ENCODE results near the gene ADCY1.
A peak's percentile ranks its signal among the peaks of the same experiment; 100 is the strongest.
"Not testable (repeated sequence)": the region's sequence is repeated elsewhere in the genome, so short reads cannot be mapped to it uniquely, and the experiment has no call there.

The ADCY1 gene

DNA sequence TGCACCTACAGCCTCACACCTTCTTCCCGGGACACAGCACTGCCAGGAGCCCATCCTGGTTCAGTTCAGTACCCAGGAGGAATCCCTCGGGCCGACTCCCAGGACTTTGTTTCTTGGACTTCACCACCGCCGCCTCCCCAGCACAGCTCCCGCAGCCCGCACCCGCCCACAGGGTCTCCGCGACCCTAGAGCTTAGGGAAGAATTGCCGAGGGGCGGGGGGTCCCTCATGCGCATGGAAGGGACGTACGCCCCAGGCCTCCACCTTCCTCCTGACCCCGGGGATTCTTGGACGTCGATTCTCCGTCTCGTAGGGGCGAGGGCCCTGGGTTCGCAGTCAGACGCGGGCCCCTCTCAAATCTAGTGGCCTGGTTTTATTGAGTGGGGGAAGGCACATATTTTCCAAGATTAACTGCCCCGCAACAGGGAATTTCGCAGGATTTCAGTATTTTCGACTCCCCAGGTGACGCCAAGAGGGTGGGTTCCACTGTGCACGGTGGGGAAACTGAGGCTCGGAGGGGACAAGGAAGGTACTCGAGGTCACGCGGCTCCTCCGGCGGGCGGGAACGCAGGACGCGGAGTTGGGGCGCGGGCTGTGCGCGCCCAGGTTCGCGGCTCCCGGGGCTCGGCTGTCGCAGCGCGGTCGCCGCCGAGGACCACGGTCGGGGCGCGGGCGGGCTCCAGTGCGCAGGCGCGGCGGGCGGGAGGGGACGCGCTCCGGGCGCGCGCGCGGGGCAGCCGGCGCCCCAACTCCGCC lies at the start of gene ADCY1:
Gene ADCY1 (plus strand): TSS at position 708 of the 755 bp plus-strand sequence. CDS start 176 bp downstream, outside the sequence.
- no peak for FAIRE-seq

DNA sequence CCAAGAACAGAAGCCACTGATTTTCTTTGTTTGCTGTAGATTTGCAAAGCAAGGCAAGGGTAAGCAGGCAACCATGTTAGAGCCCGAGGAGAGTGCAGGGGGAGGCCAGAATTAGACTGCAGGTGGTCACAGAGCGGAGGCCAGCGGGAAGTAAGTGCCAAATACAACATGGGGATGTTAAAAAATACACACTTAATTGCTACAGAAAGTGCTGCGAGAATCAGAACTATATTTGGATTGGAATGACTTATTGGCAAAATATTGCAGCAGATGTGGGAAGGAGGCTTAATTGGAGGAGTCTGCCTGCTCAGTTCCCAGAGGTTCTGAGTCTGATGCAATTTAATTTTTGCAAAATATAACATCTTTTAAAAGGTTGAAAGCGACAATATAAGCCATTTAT lies 49.7 kb upstream of the ADCY1 start:
- FAIRE-seq = peak; percentile 51

DNA sequence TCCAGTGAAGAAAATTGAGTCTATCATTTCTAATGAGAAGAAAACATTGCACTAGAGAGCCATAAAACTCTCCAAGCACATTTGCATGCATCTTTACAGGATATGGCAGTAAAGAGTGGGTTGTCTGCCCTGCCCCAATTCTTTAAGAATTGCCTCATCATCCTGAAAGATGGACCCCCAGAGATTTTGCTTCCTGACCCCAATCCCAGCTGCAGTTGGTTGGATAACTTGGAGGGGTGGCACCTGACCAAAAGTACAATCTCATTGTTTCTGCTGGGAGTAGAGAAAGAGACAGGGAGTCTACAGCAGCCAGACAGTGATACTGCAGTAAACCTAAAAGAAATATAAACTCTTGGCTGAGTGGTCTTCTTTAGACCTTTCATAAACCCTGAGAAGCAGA lies 49.1 kb upstream of the ADCY1 start:
- no peak for FAIRE-seq

DNA sequence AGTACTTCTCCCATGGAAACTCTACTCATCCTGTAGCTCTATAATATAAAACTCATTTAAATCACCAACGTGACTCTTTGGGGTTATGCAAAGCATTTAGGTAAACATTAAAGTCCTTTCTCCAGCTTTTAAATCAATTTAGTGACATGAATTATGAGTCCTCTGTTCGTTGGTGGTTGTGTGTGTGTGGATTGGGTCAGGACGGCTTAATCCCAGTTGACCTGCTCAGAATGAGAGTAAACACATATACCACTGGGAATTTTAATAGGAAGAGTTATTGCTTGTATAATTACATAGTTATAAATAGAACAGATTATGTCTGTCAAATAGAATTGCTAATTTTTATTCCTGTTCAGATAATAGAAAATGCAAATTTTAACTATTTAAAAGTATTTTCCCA lies 30.7 kb upstream of the ADCY1 start:
- FAIRE-seq = no peak

DNA sequence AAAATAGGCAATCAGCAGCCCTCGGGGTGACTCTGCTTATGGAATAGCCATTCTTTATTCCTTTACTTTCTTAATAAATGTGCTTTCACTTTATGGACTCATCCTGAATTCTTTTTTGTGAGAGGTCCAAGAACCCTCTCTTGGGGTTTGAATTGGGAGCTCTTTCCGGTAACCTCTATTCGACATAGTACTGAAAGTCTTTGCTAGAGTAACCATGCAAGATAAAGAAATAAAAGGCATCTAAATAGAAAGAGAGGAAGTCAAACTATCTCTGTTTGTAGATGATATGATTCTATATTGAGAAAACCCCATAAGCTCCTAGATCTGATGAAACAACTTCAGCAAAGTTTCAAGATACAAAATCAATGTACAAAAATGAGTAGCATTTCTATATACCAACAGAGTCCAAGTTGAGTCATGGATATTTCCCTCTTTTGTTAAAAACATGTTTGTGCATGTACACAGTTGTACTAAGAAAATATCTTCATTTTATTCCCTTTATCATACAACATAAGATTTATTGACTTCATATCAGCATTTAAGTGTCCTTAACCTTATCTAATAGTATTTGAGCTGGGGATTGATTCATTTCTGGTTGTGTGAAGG lies 29.0 kb upstream of the ADCY1 start:
- FAIRE-seq = peak; percentile 68

DNA sequence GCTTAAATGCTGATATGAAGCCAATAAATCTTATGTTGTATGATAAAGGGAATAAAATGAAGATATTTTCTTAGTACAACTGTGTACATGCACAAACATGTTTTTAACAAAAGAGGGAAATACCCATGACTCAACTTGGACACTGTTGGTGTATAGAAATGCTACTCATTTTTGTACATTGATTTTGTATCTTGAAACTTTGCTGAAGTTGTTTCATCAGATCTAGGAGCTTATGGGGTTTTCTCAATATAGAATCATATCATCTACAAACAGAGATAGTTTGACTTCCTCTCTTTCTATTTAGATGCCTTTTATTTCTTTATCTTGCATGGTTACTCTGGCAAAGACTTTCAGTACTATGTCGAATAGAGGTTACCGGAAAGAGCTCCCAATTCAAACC lies 25.3 kb upstream of the ADCY1 start:
- not testable (repeated sequence) for FAIRE-seq

DNA sequence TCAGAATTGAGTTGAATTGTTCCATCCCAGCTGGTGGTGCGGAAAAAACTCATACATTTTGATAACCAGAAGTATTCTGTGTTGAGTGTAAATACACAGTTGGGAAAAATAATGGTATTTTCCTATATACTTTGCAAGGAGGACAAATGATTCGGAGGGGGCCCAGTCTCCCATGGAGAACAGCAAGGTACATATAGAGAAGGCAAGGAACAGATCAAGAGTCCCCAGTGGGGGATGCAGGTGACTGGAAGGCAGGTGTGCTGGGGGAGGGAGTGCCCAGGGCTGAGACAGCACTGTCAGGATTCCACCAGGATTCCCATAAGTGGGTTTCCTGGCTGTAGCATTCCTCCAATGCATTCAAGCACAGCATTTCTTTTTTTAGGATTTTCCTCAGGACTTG lies 10.8 kb upstream of the ADCY1 start:
- no peak for FAIRE-seq

DNA sequence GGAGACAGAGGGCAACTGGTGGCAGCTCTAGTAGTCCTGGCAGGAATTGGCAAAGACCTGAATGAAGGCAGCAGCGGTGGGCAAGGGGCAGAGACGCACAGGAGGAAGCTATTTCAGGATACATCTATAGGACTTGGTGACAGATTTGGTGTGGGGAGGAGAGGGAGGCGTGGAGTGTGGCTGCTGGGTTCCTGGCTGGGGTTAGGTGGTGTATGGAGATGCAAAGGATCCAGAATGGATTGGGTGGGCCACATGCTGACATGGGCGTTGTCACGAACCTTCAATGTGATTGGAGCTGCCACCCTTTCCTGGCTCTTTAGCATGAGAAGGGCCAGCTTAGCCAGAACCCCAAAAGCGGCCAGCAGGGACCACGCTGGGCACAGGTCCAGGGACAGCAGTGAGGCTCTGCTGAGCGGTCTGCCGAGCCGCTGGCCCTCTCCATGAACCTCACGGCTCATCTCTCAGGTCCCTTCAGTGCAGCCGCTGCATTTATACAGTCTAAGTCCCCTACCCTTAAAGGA lies 10.2 kb upstream of the ADCY1 start:
- no peak for FAIRE-seq

DNA sequence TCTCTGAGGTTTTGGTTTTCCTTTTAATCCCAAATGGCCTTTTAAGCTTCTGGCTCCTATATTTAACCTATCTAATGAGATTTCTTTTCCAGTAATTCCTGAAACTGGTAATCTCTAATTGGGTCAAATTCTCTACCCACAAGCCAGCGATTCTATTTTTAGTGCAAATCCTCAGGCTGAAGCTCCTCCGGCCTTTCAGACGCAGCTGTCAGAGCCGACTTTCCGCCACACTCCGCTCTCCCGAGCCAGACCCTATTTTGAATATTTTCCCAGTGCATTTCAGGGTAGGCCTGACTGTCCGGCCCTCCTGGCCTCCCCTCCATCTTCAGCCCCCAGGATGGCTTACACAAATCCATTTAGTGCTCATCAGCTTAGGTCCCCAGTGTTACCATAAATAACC lies 9.7 kb upstream of the ADCY1 start:
- no peak for FAIRE-seq

DNA sequence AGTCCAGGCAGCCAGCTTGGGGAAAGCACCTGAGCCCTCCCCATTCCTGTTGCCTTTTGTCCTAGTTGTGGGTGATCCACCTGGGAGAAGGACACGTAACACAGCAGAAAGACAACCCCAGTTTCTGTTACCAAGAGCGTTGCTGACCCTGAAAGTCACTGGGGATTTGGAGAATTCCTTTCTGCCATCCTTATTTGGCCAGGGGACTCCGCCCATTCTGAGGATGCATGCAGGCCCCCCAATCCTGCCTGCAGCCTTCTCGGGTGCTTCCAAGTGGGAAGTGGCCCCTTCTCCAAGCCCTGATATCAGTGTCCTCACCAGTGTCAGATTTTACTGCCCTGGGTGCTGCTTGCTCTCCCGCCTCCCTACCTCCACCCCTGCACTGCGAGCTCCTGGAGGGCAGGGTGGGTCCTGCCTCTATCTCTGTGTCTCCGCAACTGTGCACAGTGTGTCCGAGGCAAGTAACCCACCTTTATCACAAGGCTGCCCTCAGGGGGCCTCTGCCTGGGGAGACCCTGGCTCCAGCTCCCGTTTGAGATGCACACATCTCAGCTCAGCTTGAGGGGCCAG lies 9.2 kb upstream of the ADCY1 start:
- FAIRE-seq = no peak

DNA sequence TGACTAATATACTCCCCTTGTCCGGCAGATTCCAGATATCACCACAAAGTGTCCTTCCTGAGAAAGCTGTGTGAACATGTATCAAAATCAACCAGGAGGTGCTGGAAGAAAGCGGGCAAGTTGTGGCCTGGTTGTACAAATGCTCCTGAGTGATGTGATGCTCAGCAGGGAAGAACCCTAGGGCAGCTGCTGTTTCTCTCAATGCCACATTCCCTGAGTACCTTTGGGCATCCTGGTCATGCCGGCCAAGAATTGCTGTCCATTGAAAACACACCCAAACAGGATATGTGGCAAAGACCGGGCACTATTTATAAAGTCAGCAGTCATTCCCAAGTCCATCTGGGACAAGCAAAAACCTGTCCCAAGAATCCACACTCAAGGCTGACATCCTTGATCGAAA lies 7.8 kb upstream of the ADCY1 start:
- FAIRE-seq = no peak

DNA sequence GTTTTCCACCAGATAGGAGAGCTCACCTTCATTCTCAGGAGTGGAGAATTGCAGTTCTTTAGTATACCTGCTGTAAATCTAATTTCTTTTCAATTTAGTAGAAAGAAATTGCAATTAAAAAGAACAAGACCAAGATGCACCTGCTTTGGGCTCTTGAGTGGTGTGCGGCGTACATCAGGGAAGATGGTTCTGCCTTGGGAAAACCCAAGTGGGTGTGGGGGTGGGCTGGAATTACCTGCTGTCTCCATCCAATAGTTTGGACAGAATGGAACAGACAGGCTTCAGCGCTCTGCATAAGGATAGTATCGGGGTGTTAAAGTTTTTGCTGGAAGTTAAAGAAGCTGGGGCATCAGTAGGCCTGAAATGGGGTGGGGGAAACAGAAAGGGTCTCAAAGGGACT lies 7.2 kb upstream of the ADCY1 start:
- no peak for FAIRE-seq

DNA sequence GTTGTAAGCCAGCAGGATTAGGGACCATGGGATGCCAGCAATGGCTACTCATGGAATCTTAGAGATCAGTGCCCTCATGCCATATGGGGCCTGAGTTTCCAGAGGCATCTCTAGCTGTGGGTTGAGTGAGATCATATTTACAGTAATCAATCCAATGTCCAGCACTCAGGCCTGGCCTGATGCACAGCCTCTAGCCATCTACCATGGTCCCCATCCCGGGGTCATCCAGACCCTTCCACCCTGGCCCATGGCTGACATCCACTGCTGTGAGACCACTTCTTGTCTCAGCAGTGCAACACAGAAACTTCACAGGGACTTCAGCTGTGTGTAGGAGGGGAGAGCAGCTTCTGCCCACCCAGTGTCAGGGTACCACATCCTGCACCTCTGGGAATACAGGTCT lies 6.5 kb upstream of the ADCY1 start:
- FAIRE-seq = no peak

DNA sequence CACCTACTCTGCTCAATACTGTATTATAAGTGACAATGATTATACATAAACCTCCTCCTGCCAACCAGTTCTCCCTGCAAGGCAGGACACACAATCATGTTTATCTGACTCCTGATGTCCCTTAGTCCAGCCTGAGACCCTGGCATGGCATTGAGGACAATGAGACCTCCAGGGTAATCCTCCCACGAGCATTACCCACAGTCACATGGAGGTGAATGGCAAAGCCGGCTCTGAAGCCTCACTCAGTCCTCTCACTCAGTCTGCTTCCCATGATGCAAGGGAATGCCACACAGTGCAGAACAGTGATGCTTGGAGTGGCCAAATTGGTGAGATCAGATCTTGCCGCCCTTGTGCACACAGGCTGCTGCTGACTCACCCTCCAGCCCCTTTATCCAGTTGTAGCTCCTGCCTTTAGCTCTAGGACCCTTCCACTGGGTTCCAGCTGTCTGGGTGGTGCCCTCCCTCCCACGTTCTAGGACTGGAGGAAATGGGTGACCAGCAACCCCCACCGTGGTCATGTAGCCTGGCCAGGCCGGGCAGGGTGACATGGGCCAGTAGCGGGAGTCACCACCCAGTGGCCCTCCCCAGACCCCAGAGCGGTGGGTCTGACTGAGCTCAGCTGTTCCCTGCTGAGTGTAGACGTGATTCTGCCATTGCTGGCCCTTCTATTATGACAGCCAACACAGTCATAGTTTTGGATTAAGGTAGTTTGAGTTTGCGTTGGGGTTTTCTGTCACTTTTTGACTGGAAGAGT lies 5.5 kb upstream of the ADCY1 start:
- no peak for FAIRE-seq

DNA sequence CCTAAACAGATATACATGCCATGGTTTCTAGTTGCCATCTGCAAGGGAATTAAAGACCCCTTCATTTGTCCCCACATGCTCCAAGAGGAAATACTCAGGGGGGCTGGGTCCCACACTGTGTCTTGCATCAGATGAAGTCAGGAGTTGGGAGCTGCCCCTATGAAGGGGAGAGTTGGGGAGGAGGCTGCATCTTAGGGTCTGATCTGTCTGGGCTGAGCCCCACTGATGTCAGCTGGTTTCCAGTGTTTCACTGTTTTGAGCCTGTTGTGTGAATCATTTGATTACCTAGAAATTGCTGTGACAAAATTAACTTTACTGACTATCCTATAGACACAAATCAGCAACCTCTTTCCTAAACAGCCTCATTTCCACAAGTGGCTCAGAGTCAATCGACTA lies 4.9 kb upstream of the ADCY1 start:
- no peak for FAIRE-seq

DNA sequence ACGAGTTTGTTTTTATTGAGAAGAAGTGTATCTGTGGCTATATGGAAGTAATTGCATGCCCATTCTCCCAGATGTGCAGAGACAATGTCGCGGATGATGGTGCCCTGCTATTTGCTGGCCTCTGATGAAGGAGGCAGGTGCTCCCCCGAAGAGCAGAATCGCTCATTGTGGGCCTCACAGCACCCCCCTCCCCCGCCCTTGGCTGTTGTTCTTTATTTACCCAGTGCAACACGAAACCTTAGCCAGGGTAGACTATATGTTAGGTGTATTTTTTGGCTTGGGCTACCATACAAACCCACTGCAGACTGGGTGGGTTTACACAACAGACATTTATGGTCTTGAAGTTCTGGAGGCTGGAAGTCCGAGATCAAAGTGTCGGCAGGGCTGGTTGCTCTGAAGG lies 3.4 kb upstream of the ADCY1 start:
- no peak for FAIRE-seq

DNA sequence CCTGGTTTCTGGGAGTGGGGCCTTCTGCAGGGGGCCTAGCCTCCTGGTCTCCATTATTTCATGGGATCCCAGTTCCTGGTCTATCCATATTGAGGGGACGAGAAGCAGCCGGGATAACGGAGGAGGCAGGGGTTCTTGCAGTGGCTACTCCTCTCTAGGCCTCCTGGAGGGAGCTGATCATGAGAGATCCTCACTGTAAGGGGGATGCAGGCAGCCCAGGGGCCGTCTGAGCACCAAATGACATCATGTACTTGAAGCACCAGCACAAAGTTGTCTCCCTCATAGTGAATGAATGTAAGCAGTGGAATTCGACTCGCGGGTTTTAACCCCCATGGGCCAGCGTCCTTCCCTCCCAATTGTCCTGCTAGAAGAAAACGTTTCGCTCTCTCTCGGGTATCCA lies 964 bp upstream of the ADCY1 start:
- no peak for FAIRE-seq

DNA sequence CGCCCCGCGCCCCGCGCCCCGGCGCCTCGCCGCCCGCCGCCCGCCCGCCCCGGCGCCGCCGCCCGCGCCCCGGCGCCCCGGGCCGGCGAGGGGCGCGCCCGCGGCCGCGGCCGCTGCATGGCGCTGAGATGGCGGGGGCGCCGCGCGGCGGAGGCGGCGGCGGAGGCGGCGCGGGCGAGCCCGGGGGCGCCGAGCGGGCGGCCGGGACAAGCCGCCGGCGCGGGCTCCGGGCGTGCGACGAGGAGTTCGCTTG lies 174 bp downstream of the ADCY1 start:
- no peak for FAIRE-seq

DNA sequence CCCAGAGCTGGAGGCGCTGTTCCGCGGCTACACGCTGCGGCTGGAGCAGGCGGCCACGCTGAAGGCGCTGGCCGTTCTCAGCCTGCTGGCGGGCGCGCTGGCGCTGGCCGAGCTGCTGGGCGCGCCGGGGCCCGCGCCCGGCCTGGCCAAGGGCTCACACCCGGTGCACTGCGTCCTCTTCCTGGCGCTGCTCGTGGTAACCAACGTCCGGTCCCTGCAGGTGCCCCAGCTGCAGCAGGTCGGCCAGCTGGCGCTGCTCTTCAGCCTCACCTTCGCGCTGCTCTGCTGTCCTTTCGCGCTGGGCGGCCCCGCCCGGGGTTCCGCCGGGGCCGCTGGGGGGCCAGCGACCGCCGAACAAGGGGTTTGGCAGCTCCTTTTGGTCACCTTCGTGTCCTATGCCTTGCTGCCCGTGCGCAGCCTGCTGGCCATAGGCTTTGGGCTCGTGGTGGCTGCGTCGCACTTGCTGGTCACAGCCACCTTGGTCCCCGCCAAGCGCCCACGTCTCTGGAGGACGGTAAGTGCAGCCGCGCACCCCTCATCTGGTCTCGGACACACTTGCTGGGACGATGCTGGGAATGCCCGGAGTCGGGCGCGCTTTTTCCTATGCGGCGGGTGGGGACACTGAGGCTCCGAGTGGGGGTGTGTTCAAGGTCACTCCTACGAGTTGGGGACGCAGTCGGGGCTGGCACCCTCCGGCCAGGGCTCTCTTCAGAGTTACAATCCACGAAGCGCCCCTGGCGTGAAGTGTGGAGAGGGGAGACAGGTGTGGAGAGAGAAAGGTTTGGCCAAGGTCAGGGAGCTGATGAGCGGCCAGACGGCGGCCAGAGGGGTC lies 717 bp downstream of the ADCY1 start:
- FAIRE-seq = no peak

DNA sequence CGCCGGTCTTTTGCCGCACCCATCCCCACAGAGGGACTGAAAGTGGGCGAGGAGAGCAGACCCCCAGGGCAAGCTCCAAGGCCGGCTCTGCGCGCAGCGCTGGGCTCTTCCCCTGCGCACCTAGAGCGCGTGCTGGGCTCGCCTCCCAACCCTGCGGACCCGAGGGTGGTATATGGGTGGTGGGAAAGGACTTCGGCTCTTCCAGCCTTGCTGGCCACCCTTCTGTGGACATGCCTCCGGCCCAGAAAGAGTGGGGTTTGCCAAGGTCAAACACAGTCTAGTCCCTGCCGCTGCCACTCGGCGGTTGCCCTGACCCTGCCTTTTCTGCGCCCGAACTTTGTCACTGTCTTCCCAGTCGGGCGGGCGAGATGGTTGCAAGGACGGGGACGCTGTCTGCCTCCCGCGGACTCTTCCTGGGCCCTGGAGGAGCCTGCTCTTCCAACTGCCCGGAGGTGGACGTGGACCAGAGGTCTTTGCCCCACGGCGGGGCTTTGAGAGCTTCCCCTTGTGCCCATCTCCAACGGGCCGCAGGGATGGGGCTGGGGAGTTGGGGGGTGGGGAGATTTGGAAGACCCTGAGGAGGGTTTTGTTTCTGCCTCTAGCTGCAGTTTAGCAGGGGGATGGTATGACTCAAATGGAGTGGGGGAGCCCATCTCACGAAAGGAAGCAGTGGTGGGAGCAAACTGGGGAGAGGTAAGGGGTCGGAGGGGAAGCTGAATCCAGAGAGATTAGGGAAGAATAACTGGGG lies 1.5 kb downstream of the ADCY1 start:
- FAIRE-seq = no peak

DNA sequence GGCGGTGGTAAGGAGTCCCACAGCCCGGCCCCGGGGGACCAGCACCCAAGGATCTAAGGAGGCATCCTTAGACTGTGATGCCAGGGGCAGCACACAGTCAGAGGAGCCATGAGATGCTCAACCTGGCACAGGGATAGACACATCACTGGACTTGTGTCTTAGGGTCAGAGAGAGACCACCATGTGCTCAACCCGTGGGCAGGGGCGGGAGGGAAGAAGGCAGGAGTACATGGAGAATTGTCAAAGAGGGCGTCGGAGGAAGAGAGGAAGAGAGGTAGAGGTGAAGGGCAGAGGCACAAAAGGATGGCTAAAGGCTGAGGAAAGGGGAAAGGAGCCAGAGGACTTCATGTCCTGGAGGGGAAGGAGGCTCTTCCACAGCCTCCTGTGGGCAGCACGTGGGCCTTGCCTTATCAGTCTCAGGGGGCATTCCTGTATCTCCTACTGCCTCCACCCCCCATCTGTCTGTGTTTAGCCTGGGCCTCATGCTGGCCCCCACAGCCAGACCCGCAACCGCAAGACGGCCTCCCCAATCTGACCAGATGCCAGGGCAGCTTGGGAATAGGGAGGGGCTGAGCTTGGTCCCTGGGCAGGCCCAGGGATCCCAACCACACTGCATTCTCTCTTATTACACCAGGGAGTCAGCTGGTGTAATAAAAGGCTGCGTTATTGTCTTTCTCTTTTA lies 2.2 kb downstream of the ADCY1 start:
- FAIRE-seq = no peak

DNA sequence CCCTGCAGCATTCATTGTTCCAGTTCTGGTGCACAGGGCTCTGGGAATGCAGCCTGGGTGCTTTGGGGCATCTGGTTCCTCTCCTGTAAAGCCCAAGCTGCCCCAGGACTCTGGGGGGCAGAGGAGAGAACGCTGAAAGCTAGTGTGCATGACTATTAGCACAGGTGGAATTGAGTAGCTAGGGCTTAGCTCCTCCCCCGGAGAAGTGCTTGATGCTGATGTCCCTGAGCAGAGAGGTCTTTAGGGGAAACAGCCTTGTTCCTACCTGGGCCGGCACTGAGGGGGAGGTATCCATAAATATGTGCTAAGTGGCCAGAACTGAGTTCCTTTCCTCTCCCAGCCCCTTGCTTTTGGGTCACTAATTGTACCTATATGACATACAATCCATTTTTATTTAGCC lies 3.9 kb downstream of the ADCY1 start:
- FAIRE-seq = no peak
